Tibial artery (tissue), 4 donors: Measurements from ENCODE around the gene SERPINA10.
"Not testable (repeated sequence)": the region's sequence is repeated elsewhere in the genome, so short reads cannot be mapped to it uniquely, and the experiment has no call there.

ENCODE experiments used
- DNase-seq, 2 donors: peaks; one replicate each; pipeline ENCODE4 v3.0.0-alpha.2; 2019
- H3K27ac ChIP-seq, 2 donors: fragments of 200-600 bp; sonication (generic) in 1 of 2; 1 replicate in 1 of 2; 2 replicates in 1 of 2; pipeline ENCODE4 v1.5.1; 2018 to 2019; ENCODE audit warnings: mild to moderate bottlenecking in 1 of 2
- H3K27me3 ChIP-seq, 2 donors: fragments of 200-600 bp; sonication (generic) in 1 of 2; one replicate each; pipeline versions ENCODE4 v1.5.1 to v1.6.0; 2016 to 2019
- H3K36me3 ChIP-seq, 3 donors: fragments of 200-600 bp; sonication (generic) in 2 of 3; one replicate each; pipeline ENCODE4 v1.5.1; 2016 to 2019; ENCODE audit warnings: mild to moderate bottlenecking in 2 of 3
- H3K4me1 ChIP-seq, 4 donors: fragments of 200-600 bp; sonication (generic) in 2 of 4; 1 replicate in 3 of 4; 2 replicates in 1 of 4; pipeline ENCODE4 v1.5.1; 2016 to 2019
- H3K4me3 ChIP-seq, 2 donors: fragments of 200-600 bp; sonication (generic) in 1 of 2; 1 replicate in 1 of 2; 2 replicates in 1 of 2; pipeline ENCODE4 v1.5.1; 2018 to 2019; ENCODE audit warnings: mild to moderate bottlenecking in 2 of 2
- H3K9me3 ChIP-seq, 3 donors: fragments of 200-600 bp; sonication (generic) in 1 of 3; one replicate each; pipeline ENCODE4 v1.5.1; 2016 to 2019
- intact Hi-C: fragments of 100-400 bp; cut with DNase I; formaldehyde crosslinking; loops from one replicate; pipeline ENCODE4 v1.15.0; 2023; ENCODE audit warnings: low total_unique reads
- TF ChIP-seq, protein P1 (sequence below), 2 experiments: fragments of 200-600 bp in 1 of 2; fragments of 450-650 bp in 1 of 2; IDR thresholded peaks; one replicate each; pipeline ENCODE4 v1.5.1; 2017 to 2019; ENCODE audit warnings: antibody characterized with exemption in 2 of 2, mild to moderate bottlenecking in 1 of 2, moderate library complexity in 1 of 2

SERPINA10 gene

DNA sequence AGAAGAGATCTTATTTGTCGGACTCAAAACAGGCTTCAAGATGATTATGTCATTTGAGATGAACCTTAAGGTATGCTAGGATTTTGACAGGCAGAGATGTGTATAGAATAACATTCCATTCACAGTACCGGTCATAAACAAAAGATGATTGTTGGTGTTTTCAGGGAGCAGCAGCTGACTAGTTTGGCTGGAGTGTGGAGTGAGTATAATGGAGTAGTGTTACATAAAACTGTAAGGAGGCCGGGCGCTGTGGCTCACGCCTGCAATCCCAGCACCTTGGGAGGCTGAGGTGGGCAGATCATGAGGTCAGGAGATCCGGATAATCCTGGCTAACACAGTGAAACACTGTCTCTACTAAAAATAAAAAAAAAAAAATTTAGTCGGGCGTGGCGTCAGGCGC, 23.9 kb downstream of the SERPINA10 start:
- Histone ChIP-seq H3K27ac (no peak overlapping the region), H3K36me3 (no peaks in the 10 kb centered on the region), H3K4me1 (no peaks in the 10 kb centered on the region), H3K9me3 (no peaks in the 10 kb centered on the region), H3K27me3 (no peaks in the 10 kb centered on the region), H3K4me3 (no peak overlapping the region)
- intact Hi-C loops, result no loop called here
- TF ChIP-seq, protein P1, sequence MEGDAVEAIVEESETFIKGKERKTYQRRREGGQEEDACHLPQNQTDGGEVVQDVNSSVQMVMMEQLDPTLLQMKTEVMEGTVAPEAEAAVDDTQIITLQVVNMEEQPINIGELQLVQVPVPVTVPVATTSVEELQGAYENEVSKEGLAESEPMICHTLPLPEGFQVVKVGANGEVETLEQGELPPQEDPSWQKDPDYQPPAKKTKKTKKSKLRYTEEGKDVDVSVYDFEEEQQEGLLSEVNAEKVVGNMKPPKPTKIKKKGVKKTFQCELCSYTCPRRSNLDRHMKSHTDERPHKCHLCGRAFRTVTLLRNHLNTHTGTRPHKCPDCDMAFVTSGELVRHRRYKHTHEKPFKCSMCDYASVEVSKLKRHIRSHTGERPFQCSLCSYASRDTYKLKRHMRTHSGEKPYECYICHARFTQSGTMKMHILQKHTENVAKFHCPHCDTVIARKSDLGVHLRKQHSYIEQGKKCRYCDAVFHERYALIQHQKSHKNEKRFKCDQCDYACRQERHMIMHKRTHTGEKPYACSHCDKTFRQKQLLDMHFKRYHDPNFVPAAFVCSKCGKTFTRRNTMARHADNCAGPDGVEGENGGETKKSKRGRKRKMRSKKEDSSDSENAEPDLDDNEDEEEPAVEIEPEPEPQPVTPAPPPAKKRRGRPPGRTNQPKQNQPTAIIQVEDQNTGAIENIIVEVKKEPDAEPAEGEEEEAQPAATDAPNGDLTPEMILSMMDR (IDR thresholded peaks at IDR 0.05), result no peak
- DNase-seq, result no peak

DNA sequence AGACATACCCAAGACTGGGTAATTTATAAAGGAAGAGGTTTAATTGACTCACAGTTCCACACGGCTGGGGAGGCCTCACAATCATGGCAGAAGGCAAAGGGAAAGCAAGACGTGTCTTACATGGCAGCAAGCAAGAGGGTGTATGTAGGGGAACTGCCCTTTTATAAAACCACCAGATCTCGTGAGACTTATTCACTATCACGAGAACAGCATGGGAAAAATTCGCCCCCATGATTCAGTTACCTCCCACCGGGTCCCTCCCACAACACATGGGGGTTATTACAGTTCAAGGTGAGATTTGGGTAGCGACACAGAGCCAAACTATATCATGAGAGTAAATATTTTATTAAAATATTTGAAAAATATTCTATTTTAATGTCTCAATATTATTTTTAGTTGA, 24.5 kb downstream of the SERPINA10 start:
- not testable (repeated sequence) for DNase-seq

GRCh38 chr14:94267352-94267751, 25.7 kb downstream of the SERPINA10 start:
- no peaks in the 10 kb centered on the region for H3K36me3 ChIP-seq
- DNase-seq, result no peak
- no peak overlapping the region for H3K4me3 ChIP-seq
- H3K27ac ChIP-seq, result no peak overlapping the region
- H3K9me3 ChIP-seq, result peaks cover 0 to 9% (median 0%) of the 10 kb centered on the region in 3 donors
- intact Hi-C loops, result no loop called here
- no peaks in the 10 kb centered on the region for H3K4me1 ChIP-seq
- TF ChIP-seq, protein P1 (IDR thresholded peaks at IDR 0.05), result no peak
- no peaks in the 10 kb centered on the region for H3K27me3 ChIP-seq

More for the DNA sequence above, 24.5 kb downstream of the SERPINA10 start:
- H3K27ac ChIP-seq, H3K4me3 ChIP-seq, intact Hi-C loops, H3K4me1 ChIP-seq, H3K36me3 ChIP-seq, H3K27me3 ChIP-seq, H3K9me3 ChIP-seq: not testable (repeated sequence)

DNA sequence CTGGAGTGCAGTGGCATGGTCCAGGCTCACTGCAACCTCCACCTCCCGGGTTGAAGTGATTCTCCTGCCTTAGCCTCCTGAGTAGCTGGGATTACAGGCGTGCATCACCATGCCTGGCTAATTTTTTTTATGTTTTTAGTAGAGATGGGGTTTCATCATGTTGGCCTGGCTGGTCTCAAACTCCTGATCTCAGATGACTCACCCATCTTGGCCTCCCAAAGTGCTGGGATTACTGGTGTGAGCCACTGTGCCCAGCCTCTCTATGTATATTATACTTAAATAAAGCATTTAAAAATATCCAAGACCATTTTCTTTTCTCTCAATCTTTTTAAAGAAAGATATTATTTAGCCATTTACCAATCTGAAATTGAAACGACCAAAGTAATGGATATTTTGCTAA, 28.9 kb downstream of the SERPINA10 start:
- intact Hi-C loops, H3K27ac ChIP-seq, H3K36me3 ChIP-seq, H3K4me1 ChIP-seq, H3K9me3 ChIP-seq, H3K4me3 ChIP-seq, DNase-seq, H3K27me3 ChIP-seq: not testable (repeated sequence)

- TF ChIP-seq, protein P1 (IDR thresholded peaks at IDR 0.05), result no peak
- intact Hi-C loops, result no loop called here
- H3K27me3 ChIP-seq, result no peaks in the 10 kb centered on the region
- H3K9me3 ChIP-seq, result no peaks in the 10 kb centered on the region
- H3K4me3 ChIP-seq, result no peak overlapping the region
- DNase-seq, result no peak
- no peaks in the 10 kb centered on the region for H3K4me1 ChIP-seq
- no peak overlapping the region for H3K27ac ChIP-seq
- H3K36me3 ChIP-seq, result no peaks in the 10 kb centered on the region
Measured at GRCh38 chr14:94244182-94244581, 48.9 kb downstream of the SERPINA10 start.

- TF ChIP-seq, protein P1 (IDR thresholded peaks at IDR 0.05), result no peak
- Histone ChIP-seq H3K27me3 (no peaks in the 10 kb centered on the region), H3K9me3 (no peaks in the 10 kb centered on the region), H3K27ac (no peak overlapping the region), H3K4me3 (no peak overlapping the region), H3K4me1 (no peaks in the 10 kb centered on the region), H3K36me3 (no peaks in the 10 kb centered on the region)
- no peak for DNase-seq
- intact Hi-C loops, result no loop called here
Measured at GRCh38 chr14:94239406-94239805, 53.7 kb downstream of the SERPINA10 start.

DNA sequence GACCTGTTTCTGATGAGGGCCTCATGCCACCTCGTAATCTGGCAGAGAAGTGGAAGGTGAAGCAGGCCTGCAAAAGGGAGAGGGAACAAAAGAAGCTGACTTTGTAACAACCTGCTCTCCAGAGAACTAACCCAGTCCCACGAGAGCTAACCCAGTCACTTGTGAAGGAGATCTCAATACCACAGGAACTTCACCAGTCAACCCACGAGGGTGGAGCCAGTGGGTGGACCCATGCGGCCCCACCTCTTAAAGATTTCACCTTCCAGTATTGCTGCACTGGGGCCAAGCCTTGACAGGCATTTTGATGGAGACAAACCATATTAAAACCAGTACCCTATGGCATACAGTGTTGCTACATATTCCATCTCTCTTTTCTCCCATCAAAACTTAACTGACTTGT, 55.1 kb downstream of the SERPINA10 start:
- TF ChIP-seq, protein P1 (IDR thresholded peaks at IDR 0.05), result no peak
- H3K27ac ChIP-seq, result no peak overlapping the region
- no peaks in the 10 kb centered on the region for H3K4me1 ChIP-seq
- no peak overlapping the region for H3K4me3 ChIP-seq
- H3K9me3 ChIP-seq, result no peaks in the 10 kb centered on the region
- DNase-seq, result no peak
- no peaks in the 10 kb centered on the region for H3K27me3 ChIP-seq
- no peaks in the 10 kb centered on the region for H3K36me3 ChIP-seq
- intact Hi-C loops, result no loop called here
